ENCODE data around the gene ADORA3.

The ADORA3 gene

GRCh38 chr1:111507411-111508201 lies 4.2 kb upstream of the ADORA3 start:
- no peak for DNase-seq

DNA sequence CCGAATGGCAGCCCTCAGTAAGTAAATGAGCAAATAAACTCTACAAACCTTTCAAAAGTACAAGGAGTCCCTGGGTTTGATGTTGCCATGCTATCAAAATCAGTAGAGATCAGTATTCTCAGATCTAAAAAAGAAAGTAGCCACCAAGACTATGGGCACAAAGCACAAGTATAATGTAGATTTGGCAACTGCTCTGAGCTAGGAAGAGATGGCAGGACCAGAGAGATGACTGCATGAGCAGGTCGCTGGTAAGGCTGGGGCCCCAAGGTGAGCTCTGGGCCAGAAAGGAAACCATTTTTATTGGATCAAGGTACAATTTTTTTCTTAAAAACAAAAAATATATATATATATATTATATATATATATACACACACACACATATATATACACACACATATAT lies 3.1 kb upstream of the ADORA3 start:
- DNase-seq: no peak

DNA sequence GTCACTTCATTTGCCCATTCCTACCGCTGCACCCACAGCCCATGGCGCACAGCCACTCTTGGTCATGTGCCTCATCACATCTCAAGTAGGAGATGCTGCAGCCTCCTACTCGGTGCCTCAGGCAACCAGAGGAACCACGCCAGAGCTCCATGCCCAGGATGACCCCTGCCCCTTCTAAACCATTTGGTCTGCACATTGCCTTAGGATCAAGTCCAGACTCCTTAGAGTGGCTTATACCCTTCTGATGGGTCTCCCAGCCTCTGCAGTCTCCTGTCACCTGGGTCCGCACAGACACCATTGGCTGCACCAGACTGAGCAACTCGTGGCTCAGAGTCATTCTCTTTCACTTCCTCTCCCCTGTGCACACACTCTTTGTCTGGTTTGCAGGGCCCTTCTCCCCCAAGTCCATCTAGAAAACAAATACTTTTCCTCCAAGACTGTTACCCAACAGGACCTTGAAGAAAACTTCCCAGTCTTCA lies 2.2 kb upstream of the ADORA3 start:
- no peak for DNase-seq

DNA sequence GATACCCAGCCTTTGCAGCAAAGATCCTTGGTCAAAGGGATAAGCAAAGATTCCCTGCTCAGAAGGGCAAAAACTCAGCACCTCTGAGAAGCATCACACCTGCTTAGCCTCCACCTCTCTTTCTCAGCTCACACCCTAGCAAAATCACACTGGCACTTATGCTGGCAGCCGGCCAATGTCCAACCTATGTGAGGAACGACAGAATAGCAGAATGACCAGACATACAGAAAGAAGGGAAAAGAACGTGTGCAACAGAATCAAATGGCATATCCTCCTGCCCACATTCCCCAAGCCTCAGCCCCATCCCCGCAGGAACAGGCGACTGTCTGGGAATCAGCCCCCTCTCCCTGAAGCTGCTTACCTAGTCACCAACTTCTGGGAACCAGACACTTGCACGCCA lies 664 bp upstream of the ADORA3 start:
- DNase-seq: no peak

GRCh38 chr1:111501645-111502044 lies 1.8 kb downstream of the ADORA3 start:
- DNase-seq: no peak

GRCh38 chr1:111499026-111499785 lies 4.2 kb downstream of the ADORA3 start:
- no peak for DNase-seq

- no peak for DNase-seq
Observed at GRCh38 chr1:111497592-111497991, 5.8 kb downstream of the ADORA3 start.

DNA sequence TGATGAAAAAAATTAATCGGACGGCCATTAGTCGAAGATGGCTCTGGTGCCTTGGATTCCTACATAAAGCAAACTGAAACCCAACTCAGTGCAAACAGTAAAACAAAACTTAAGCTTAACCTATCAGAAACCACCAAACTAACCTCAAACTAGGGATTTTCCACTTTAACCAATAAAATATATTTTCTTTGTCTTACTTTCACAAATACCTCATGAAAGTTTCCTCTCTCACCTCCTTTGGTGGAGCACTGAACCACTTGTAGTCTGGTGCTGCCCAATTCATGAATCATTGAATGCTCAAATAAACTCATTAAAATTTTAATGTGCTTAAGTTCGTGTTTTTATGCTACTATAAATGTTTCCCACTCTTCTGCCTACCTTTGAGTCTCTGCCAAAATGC lies 7.0 kb downstream of the ADORA3 start:
- no peak for DNase-seq

DNA sequence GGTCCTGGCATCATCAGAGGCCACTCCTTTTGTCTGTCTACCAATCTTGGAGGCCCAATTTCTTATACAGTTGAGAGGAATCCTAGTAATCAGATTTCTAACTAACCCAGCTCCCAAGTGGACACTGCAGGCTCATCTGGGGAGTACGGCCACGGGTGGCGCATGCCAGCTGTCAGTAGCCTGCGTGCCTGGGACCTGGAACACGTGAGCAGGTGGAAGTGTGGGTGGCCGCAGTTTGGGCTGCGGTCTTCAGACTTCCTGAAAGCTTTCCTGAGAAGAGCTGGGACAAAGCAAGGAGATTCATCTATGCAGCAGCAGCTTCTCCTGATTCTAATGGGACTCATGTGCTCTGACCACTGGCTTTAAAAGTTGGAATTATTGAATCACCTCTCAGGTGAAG lies 12.4 kb downstream of the ADORA3 start:
- DNase-seq: no peak

DNA sequence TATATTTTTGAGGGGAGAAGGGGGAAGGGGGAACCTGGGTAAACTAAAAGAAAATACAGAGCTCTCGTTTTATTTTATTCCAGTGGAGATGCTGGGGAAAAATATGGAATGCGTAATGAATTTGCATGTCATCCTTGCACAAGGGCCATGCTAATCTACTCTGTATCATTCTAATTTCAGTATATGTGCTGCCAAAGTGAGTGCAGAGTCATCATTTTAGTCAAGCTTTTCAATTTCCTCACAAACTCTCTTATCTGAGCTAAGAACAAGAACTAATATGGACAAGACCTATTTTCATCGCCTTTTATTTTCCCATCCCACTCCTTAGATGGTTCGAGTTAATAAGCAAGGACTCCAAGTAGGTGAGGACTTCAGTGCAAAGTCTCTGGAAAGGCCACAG lies 13.2 kb downstream of the ADORA3 start:
- no peak for DNase-seq

- no peak for DNase-seq
Observed at GRCh38 chr1:111489604-111490003, 13.8 kb downstream of the ADORA3 start.

GRCh38 chr1:111488669-111489068 lies 14.8 kb downstream of the ADORA3 start:
- no peak for DNase-seq

GRCh38 chr1:111487133-111487532 lies 16.3 kb downstream of the ADORA3 start:
- no peak for DNase-seq

DNA sequence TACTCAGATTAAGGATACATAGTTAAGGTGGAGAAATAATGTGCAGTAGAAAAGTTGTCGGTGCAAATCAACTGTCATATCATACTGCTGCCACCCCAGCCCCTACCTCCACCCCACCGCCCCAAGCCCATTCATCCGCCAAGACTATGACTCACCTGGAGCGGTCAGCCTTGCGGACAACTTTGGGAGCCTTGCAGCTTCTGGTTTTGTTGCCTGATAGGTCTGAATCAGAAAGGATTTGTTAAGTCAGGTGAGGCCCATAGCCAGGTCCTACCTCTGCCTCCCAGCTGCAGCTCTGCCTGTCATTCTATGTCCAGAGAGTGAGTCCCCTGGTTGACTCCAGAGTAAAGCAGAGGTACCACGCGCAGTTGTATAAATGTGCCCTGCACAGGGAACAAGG lies 17.0 kb downstream of the ADORA3 start:
- no peak for DNase-seq

- no peak for DNase-seq
Observed at GRCh38 chr1:111484391-111485026, 18.9 kb downstream of the ADORA3 start.

DNA sequence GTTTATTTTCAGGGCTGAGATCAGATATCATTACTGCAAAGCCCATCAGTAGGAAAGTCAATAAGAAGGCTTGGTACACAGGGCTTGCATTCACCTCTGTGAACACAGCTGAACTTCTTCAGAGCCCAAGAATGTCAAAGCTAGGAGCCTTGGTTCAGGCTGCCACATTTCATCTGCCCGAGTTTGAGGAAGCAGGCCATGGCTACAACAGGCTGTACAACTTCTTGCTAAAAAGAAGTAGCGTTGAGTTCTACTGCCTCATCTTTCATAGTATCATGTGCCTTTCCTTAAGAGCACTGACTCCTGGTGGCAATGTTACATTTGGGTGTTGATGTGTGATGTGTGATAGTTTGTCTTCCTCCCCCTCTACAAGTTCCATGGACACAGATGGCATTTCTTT lies 19.6 kb downstream of the ADORA3 start:
- no peak for DNase-seq

- DNase-seq: no peak
Observed at GRCh38 chr1:111483166-111483565, 20.3 kb downstream of the ADORA3 start.

GRCh38 chr1:111481387-111482221 lies 21.8 kb downstream of the ADORA3 start:
- peak; percentile 78 for DNase-seq

GRCh38 chr1:111480674-111481073 lies 22.8 kb downstream of the ADORA3 start:
- no peak for DNase-seq

- DNase-seq: no peak
Observed at GRCh38 chr1:111476761-111477309, 26.6 kb downstream of the ADORA3 start.

DNA sequence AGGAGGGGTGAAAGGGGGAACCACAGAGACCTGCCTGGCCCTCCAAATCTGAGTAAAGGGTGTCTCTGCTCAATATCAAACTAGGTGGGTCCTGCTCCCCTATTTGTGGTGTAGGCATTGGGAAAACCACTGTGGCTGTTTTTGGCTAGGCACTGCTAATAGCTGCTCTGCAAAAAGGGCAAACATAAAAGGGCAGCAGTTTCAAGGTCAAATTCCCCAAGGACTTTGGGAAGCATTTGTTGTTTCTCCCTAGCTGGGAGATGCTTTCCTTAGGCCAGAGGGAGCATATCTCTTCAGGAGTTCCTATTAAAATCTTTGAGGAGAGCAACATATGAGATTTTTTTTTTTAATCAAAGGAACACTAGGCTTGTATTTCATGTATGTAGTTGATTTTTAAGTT lies 27.2 kb downstream of the ADORA3 start:
- no peak for DNase-seq

DNA sequence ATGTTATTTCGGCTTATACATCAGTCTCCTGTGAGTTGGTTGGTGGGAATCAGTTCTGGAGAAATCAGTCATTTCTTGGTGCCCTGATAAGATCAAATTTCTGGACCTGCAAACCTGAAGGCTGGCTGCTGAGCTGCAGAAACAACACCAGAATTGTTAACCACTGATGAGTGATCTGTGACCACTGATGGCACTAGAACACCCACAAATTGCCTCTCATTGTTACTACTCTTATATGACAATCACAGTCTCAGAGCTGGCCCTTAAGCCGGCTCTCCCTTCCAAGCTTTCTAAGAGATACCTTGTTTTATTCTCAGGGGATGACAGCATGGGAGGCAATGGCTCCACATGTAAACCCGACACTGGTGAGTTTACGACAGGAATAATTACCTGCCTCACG lies 27.7 kb downstream of the ADORA3 start:
- no peak for DNase-seq

- no peak for DNase-seq
Observed at GRCh38 chr1:111474521-111474920, 28.9 kb downstream of the ADORA3 start.

All from right forelimb (tissue), 1 donor.